GM21367 (cell line): ENCODE results near the gene WWP2.

Experiments
- ATAC-seq: cut with Tn5 transposase; IDR thresholded peaks from one replicate; pipeline ENCODE4 v1.9.1; 2021; ENCODE audit not compliant: unreplicated experiment

WWP2 gene

DNA sequence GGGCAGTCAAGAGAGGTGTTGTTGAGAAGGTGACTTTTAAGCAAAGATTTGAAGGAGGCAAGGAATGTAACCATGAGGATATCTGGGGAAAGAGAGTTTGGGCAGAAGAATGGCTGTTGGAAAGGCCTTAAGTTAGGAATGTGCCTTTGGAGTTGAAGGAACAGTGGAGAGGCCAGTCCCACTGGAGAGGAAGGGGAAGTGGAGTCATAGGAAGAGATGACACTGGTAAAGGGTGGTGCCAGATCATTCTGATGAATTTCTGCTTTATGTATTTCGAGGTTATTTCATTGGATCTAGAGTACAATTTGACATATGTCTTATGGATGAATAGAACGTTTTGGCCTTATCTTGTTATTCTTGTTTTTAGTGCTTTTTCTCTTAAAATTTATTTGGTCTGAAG is 93.5 kb downstream of the WWP2 start:
- ATAC-seq = no peak

DNA sequence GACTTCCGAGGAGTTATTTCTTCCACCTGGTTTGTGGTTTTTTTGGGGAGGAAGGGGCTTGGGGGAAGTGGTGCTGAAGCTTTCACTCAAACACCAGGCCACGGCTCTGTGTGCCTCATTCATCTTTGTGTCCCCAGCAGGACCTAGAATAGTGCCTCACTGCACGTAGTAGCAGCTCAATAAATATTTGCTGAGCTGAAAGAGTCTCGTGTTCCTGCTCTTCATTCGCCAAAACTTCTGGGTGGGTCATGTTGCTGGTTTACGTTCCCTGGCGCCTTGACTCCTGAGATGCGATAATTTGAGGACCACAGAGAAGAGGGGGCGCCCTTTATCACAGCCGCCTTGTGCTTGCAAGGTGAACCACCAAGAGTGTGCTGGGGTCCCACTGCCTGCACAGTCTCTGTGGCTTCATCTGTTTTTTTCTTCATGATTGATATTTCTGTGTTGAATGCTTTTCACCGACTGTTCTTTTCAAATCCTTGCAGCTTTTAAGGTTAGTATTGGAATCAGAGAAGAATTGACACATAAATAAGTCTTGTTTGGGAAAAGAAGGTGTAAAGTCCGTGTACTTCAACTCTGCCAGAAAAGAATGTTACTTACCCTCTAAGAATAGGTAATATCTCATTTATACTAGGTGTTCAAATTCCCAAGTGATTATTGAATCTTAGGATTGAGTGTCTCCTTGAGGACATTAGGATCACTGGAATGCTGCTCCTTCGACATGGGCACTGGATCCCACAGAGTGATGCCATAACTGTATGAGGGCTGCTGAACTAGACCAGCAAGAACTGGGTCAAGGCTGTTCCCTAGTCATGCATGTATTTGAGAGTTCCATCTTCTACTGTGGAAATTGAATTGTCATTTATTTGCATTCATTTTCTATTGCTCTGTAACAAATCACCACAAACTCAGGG is 96.3 kb downstream of the WWP2 start:
- no peak for ATAC-seq

DNA sequence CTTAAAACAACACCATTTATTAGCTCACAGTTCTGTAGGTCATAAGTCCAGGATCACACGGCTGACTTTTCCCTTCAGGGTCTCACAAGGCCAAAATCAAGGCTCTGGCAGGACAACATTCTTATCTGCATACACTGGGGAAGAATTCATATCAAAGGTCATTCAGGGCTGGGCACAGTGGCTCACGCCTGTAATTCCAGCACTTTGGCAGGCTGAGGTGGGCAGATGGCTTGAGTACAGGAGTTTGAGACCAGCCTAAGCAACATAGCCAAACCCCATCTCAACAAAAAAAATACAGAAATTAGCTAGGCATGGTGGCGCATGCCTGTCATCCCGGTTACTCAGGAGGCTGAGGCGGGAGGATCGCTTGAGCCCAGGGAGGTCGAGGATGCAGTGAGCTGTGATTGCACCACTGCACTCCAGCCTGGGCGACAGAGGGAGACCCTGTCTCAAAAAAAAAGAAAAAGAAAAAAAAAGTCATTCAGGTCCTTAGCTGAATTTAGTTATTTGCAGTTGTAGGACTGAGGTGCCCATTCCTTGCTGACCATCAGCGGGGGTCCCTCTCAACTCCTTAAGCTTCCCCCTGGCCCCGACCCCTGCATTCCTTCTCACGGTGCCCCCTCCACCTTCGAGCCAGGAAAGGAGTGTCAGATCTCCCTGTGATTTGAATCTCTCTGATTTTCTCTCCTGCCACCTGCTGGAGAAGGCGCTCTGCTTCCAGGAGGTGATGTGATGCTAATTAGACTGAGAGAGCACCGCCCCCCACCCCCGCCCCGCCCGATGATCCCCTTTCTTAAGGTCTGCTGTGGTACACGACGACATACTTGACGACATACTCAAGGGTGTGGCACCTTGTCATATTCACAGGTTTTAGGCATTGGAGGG is 97.2 kb downstream of the WWP2 start:
- ATAC-seq = no peak

DNA sequence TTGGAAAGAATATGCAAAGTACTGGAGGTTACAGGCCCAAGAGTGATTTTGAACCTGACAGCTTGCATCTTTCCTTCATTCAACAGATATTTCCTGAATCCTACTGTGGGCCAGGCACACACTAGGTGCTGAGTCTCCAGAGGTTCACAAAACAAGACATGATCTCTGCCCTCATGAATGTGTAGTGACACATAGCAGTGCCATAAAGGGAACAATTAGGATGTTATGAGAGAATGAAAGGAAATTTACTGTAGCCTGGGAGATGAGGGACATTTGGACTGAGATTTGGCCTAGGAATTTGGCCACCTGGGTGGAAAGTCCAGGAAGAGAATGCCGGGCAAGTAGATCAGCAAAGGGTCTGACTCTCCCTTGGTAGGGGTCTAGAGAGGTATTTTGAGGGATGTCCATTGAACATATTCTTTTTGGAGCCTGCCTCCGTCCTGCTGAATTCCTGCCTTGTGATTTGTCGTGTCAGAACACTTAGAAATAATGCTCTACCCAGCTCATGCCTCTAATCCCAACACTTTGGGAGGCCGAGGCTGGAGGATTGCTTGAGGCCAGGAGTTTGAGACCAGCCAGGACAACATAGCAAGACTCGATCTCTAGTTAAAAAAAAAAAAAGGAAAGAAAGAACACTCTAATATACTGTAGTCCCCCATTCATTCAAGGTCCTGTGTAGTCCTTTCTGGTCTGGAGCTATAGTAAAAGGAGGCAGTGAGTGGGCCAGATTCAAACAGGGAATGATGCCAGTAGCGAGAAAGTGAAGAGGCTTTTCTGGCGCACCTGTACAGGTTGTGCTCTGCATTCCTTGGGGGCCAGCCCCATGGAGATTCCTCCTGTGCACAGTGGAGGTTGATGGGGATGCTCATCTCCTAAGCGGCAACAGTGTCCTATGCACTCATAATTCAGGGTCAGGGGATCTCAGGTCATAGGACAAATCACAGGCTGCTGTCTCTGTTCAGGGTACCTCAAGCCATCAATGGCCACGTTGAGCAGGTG is 98.4 kb downstream of the WWP2 start:
- ATAC-seq = no peak

DNA sequence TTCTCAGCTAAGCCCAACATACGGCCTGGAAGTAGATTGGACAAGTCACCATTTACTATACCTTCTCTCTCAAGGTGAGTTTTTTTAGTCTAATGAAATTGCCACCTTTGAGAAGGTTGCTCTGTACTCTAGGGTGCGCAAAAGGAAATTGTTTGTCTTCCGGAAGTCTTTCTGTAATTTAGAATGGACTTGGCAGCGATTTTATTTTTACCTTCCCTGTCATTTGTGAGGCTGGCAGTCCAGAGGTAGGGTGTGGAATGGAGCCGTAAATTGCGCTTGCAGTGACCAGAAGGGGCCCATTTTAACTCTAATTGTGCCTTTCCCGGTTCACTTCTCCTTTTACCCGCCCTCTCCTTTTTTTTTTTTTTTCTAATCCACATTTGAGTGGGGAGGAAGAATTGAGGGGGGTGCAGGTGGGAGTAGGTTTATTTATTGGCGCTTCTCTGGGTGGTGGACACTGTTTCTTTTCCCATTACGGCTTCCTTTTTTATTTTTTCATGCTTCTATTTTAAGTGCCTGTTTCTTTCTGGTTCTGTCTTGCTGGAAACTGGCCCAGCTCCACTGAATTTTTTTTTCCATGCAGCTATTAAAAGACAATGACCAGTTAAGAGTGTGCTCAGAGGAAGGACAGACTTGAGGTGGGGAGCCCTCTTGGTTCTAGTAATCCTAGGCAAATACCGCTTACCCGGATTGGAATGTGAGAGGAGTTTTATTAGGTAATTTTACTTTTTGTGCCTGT is 99.3 kb downstream of the WWP2 start:
- ATAC-seq = no peak

DNA sequence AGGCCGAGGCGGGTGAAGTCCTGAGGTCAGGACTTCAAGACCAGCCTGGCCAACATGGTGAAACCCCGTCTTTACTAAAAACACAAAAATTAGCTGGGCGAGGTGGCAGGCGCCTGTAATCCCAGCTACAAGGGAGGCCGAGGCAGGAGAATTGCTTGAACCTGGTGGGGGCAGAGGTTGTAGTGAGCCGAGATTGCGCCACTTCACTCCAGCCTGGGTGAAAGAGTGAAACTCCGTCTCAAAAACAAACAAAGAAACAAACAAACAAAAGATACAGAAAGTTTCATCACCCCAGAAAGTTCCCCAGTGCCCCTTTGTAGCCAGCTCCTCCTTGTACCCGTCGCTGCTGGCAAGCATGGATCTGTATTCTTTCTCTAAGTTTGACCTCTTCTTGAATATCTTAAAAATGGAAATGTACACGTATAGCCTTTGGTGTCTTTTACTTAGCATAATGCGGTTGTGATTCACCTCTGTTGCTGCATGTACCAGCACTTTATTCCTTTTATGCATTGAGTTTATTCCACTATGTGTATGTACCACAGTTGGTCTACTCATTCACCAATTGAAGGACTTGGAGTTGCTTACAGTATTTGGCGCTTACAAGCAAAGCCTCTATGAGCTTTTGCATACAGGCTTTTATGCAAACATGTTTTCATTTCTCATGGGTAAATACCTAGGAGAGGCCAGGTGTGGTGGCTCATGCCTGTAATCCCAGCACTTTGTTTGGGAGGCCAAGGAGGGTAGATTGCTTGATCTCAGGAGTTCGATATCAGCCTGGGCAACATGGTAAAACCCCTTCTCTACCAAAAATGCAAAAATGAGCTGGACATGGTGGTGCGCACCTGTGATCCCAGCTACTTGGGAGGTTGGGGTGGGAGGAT is 101.5 kb downstream of the WWP2 start:
- ATAC-seq = no peak

DNA sequence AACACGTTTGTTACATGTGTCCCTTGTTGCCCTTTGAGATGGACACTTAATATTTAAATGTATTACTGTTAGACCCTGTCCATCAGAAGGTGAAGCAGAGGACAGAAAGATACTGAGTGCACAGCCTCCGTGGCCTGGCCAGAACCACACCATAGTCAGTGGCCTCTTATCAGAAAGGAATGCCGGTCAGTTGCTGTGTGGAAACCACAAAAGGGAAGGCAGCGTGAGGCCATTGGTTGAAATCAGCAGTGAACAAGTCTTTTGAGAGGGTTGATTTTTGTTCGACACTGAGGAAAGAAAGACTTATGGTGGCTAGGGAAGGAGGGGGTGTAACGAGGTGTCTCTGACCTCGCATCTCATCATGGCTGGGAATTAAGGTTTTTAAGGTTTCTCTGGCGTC is 103.6 kb downstream of the WWP2 start:
- ATAC-seq = no peak

DNA sequence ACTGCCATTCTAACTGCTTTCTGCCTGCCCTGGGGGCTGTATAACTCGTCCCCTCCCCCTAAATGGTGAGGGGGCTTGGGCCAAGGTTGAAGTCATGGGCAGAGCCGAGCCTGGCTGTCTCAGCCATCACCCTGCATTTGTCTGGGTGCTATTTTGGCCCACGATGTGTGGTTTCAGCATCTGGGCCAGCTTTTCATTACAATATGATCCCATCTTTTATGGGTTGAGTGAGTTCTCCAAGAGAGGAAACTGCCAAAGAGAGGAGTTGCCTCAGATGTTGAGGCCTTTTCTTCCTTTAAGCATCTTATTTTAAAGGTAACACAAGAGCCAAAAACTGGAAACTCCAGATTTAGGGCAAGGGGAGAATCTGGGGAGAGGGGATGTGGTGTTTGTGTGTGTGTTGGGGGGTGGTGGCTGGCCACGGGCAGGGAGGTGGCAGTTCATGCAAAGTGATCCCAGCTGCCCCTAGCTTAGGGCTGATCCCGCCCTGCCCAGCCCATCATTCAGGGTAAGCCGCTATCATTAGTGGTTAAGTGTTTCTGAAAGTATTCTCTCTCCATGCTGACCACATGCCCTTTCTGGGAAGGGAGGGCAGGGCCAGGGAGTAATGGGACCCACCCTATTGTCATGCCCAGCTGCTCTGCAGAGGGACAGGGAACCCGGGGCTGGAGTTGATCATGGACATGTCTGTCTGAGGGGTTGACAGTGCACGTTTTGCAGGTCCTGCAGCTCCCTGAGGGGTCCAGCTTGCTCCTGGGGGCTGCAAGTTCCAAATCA is 105.8 kb downstream of the WWP2 start:
- no peak for ATAC-seq

DNA sequence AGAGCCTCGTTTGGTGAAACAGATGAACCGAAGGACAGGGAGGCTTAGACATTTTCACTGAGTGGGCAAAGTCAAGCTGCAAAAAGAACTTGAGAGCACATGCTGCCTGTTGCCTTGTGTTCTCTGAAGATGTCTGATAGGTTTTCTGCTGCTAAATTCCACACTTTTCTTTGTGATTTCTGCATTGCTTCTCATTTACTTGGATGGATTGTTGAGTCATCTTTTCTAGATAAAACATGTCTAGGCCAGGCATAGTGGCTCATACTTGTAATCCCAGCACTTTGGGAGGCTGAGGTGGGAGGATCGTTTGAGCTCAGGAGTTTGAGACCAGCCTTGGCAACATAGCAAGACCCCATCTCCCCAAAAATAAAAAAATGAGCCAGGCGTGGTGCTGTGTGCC is 108.6 kb downstream of the WWP2 start:
- ATAC-seq = no peak

DNA sequence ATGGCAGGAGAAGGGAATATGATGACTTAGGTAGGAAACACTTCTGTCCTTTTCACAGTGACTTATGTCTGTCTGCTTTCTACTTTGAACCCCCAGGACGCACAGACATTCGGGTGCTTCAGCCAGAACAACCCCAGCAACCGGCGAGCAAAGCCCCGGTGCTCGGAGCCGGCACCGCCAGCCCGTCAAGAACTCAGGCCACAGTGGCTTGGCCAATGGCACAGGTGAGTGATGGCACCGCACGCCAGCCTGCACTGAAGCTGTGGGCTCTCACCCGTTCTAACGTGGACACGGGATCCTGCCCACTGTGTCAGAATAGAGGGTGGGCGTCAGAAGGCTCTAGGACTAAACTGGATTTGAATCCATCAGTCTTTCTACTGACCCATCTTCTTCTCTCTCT is 109.6 kb downstream of the WWP2 start:
- no peak for ATAC-seq

DNA sequence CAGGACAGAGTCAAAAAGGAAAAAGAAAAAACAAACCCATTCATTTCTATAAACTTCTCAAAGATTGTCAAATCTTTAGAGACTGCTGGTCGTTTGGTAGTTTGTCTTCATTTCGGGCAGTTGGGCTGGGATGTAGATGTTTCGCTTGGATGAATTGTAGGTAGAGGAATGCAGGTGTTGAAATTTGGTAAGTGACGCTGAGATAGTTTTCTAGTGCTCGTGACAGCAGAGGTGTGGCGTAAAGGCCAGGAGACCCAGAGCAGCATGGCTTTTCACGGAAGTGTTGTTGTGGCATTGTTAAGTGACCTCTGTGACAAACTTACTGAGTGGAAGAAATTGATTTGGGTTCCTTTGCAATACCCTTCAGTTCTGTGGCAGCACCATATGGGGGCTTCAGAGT is 110.8 kb downstream of the WWP2 start:
- ATAC-seq = no peak

DNA sequence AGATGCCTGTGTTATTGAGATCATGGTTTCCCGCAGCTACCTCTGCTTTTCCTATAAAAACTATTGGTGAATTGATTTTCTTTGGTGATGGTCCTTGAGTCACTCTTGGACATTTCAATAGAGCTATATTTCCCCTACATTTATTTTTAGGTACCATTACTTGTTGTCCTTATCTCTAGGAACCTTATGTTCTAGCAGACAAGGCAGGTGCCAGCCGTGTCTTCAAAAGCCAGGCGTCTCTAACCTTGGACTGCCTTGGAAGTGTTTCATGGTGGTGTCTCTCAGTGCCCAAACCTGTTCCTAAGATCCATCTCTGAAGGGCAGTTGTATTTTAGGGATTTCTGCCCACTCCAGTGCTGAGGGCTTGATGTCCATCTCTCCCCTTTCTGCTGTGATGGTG is 111.7 kb downstream of the WWP2 start:
- ATAC-seq = no peak

DNA sequence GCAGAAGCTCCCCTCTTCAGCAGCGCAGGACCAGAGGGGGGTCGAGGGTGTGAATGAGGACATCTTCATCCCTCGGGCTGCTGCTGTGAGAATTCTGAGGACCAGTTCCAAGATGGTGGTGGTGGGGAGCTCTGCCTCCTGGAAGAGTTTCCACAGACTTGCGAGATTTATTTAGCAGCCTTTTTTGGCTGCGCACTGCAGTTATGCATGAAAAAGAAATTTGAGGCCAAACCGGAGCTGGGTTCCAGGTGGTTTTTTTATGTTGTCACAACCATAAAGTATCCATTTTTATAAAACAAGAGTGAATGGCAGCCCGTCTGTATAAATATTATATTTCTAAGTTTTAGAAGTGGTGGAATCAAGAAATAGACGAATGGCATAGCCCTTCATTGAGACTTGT is 112.1 kb downstream of the WWP2 start:
- no peak for ATAC-seq

DNA sequence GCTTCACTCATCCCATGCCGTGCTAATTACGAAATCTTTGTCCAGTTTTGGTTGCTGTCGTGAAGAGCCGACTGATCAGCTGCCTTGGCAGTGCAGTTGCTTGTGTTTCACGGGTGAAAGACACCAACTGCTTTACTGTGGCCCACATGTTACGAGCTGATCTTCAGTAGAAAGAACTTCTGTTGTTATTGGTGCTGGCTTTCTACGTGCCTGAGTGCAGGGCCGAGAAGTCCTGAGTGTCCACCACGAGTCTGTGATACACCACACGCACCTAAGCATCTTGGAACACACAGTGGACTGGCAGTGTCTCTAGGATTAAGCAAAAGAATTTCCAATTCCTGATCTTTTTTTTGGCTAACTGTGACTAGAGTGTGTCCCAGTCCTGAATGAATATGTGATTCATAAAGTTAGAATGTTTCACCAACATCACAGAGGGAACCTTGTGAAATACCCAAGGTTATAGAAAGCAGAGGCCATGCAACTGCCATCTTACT is 118.6 kb downstream of the WWP2 start:
- no peak for ATAC-seq

DNA sequence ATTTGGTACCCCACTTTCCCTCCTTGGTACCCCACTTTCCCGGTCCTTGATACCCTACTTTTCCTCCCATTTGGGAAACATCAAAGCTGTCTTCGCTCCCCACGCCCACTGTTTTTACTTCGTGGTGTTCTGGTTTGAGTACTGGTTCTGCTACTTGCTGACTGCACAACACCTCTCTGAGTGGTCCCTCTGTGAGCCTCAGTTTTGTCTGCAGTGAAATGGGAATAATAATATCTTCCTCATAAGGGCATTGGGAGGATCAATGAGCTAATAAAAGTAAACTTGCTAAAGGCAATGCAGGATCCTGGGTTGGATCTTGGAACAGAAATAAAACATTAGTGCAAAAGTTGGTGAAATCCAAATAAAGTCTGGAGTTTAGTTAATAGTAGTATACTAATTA is 119.0 kb downstream of the WWP2 start:
- no peak for ATAC-seq

DNA sequence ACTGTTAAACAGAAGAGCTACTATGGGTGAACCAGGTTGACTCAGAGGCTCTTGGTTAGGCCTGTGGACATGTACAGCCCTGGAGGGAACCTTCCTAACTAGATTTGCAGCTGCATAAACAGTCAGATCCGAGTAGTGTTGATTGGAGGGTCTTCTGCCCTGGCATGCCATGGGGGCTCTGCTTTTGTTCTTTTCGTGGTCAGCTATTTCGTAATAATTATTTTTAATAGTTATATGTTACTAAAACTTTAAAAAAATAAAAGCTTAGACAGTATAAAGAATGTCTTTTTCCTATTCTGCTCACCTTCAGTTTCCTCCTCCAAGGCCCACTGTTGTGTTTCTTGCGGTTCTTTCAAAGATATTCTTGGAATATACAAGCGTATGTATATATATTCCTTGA is 121.6 kb downstream of the WWP2 start:
- no peak for ATAC-seq

DNA sequence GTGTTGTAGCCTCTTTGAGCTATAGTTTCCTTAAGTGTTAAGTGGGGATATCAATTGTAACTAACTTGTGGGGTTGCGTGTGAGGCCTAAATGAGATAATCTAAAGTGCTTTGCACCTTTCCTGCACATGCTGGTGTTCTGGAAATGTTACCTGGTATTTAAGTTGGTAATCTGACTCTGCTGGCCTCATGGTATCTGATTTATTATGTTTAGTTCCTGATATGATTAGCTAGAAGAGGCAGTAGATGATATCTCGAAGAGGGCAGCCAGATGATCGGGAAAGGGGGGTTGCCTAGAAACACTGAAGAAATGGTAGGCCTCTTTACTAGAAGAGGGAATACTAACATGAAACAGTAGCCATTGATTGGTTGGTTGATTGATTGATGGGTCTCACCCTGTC is 123.6 kb downstream of the WWP2 start:
- ATAC-seq = no peak

DNA sequence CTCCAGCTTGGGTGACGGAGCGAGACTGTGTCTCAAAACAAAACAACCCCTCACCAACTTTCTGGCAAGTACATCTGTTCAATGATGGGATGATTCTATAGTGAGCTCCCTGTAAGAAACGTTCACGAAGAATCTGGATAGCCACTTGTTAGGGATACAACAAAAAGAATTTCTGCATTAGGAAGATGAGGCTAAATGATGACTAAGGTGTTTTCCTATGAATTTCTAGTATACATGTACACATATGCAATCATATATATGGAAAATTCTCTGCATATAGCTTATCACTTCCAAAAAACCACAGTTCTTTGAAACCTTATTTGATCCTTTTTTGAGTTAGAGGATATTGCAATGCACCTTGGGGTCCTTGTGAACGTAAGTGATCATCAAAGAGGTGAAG is 124.6 kb downstream of the WWP2 start:
- ATAC-seq = no peak
